ENCODE measurements around the gene CHST9.

Gene CHST9

GRCh38 chr18:27121108-27121507, 64.0 kb downstream of the CHST9 start:
- WGBS (ENCODE audit: insufficient coverage): no CpG with 5 or more reads among the region's 1 CpG
- POLR2A ChIA-PET: no interaction called here
- Histone ChIP-seq H3K36me3 (ENCODE audit: control insufficient read depth in 4 of 4, insufficient read depth in 4 of 4, low read length in 3 of 4) (no peaks in the 10 kb centered on the region), H3K4me3 (ENCODE audit: control insufficient read depth in 1 of 7, extremely low read depth in 1 of 7, insufficient read depth in 4 of 7, low read depth in 2 of 7, low read length in 6 of 7) (no peak overlapping the region), H3K4me1 (ENCODE audit: control extremely low read depth in 1 of 4, control insufficient read depth in 4 of 4, insufficient read depth in 4 of 4, low read length in 3 of 4) (no peaks in the 10 kb centered on the region), H3K27ac (ENCODE audit: insufficient read depth in 1 of 2, low read depth in 1 of 2, low read length in 2 of 2, poor library complexity in 1 of 2, severe bottlenecking in 2 of 2) (no peak overlapping the region), H3K27me3 (replicated peaks in 2 of 5; ENCODE audit: control insufficient read depth in 4 of 5, insufficient read depth in 5 of 5, low read length in 4 of 5) (no peaks in the 10 kb centered on the region), H3K9me3 (ENCODE audit: control extremely low read depth in 1 of 5, control insufficient read depth in 4 of 5, insufficient read depth in 2 of 5, low read depth in 1 of 5, low read length in 4 of 5) (no peaks in the 10 kb centered on the region)
- no peak for DNase-seq
- CTCF ChIA-PET: no interaction called here

GRCh38 chr18:27120246-27120645, 64.9 kb downstream of the CHST9 start:
- H3K9me3 ChIP-seq (ENCODE audit: control extremely low read depth in 1 of 5, control insufficient read depth in 4 of 5, insufficient read depth in 2 of 5, low read depth in 1 of 5, low read length in 4 of 5): no peaks in the 10 kb centered on the region
- ChIA-PET POLR2A (no interaction called here), CTCF (no interaction called here)
- H3K4me1 ChIP-seq (ENCODE audit: control extremely low read depth in 1 of 4, control insufficient read depth in 4 of 4, insufficient read depth in 4 of 4, low read length in 3 of 4): no peaks in the 10 kb centered on the region
- no peak overlapping the region for H3K27ac ChIP-seq (ENCODE audit: insufficient read depth in 1 of 2, low read depth in 1 of 2, low read length in 2 of 2, poor library complexity in 1 of 2, severe bottlenecking in 2 of 2)
- no peak for DNase-seq
- no peaks in the 10 kb centered on the region for H3K27me3 ChIP-seq (replicated peaks in 2 of 5; ENCODE audit: control insufficient read depth in 4 of 5, insufficient read depth in 5 of 5, low read length in 4 of 5)
- no peak overlapping the region for H3K4me3 ChIP-seq (ENCODE audit: control insufficient read depth in 1 of 7, extremely low read depth in 1 of 7, insufficient read depth in 4 of 7, low read depth in 2 of 7, low read length in 6 of 7)
- H3K36me3 ChIP-seq (ENCODE audit: control insufficient read depth in 4 of 4, insufficient read depth in 4 of 4, low read length in 3 of 4): no peaks in the 10 kb centered on the region
- 100% methylated on average over 2 of the region's 3 CpGs for WGBS (ENCODE audit: insufficient coverage)

- CTCF ChIA-PET: no interaction called here
- WGBS (ENCODE audit: insufficient coverage): 100% methylated on average over 1 of the region's 3 CpGs
- no peak overlapping the region for H3K27ac ChIP-seq (ENCODE audit: insufficient read depth in 1 of 2, low read depth in 1 of 2, low read length in 2 of 2, poor library complexity in 1 of 2, severe bottlenecking in 2 of 2)
- no peak for DNase-seq
- H3K27me3 ChIP-seq (replicated peaks in 2 of 5; ENCODE audit: control insufficient read depth in 4 of 5, insufficient read depth in 5 of 5, low read length in 4 of 5): no peaks in the 10 kb centered on the region
- H3K36me3 ChIP-seq (ENCODE audit: control insufficient read depth in 4 of 4, insufficient read depth in 4 of 4, low read length in 3 of 4): no peaks in the 10 kb centered on the region
- no peaks in the 10 kb centered on the region for H3K4me1 ChIP-seq (ENCODE audit: control extremely low read depth in 1 of 4, control insufficient read depth in 4 of 4, insufficient read depth in 4 of 4, low read length in 3 of 4)
- POLR2A ChIA-PET: no interaction called here
- no peaks in the 10 kb centered on the region for H3K9me3 ChIP-seq (ENCODE audit: control extremely low read depth in 1 of 5, control insufficient read depth in 4 of 5, insufficient read depth in 2 of 5, low read depth in 1 of 5, low read length in 4 of 5)
- H3K4me3 ChIP-seq (ENCODE audit: control insufficient read depth in 1 of 7, extremely low read depth in 1 of 7, insufficient read depth in 4 of 7, low read depth in 2 of 7, low read length in 6 of 7): no peak overlapping the region
These were observed 66.1 kb downstream of the CHST9 start for GRCh38 chr18:27118973-27119372.

- H3K27ac ChIP-seq (ENCODE audit: insufficient read depth in 1 of 2, low read depth in 1 of 2, low read length in 2 of 2, poor library complexity in 1 of 2, severe bottlenecking in 2 of 2): no peak overlapping the region
- no peak overlapping the region for H3K4me3 ChIP-seq (ENCODE audit: control insufficient read depth in 1 of 7, extremely low read depth in 1 of 7, insufficient read depth in 4 of 7, low read depth in 2 of 7, low read length in 6 of 7)
- ChIA-PET POLR2A (no interaction called here), CTCF (no interaction called here)
- no peaks in the 10 kb centered on the region for H3K4me1 ChIP-seq (ENCODE audit: control extremely low read depth in 1 of 4, control insufficient read depth in 4 of 4, insufficient read depth in 4 of 4, low read length in 3 of 4)
- no peaks in the 10 kb centered on the region for H3K27me3 ChIP-seq (replicated peaks in 2 of 5; ENCODE audit: control insufficient read depth in 4 of 5, insufficient read depth in 5 of 5, low read length in 4 of 5)
- H3K9me3 ChIP-seq (ENCODE audit: control extremely low read depth in 1 of 5, control insufficient read depth in 4 of 5, insufficient read depth in 2 of 5, low read depth in 1 of 5, low read length in 4 of 5): no peaks in the 10 kb centered on the region
- no peak for DNase-seq
- no peaks in the 10 kb centered on the region for H3K36me3 ChIP-seq (ENCODE audit: control insufficient read depth in 4 of 4, insufficient read depth in 4 of 4, low read length in 3 of 4)
- 63% methylated on average over 2 of the region's 3 CpGs for WGBS (ENCODE audit: insufficient coverage)
These were observed 70.3 kb downstream of the CHST9 start for GRCh38 chr18:27114842-27115241.

DNA sequence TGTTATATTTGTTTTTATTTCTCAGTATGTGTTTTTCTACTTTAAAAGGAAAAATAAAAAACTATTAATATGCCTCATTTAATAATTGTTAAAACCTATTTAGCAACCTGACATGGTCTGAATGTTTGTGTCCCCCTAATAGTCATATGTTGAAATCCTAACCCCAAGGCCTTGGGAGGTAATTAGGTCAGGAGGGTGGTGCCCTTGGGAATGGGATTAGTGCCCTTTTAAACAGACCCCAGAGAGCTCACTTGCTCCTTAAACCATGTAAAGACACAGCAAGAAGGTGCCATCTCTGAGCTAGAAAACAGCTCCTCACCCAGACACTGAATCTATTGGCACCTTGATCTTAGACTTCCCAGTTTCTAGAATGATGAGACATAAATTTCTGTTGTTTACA, 71.8 kb downstream of the CHST9 start:
- H3K27me3 ChIP-seq (replicated peaks in 2 of 5; ENCODE audit: control insufficient read depth in 4 of 5, insufficient read depth in 5 of 5, low read length in 4 of 5): no peaks in the 10 kb centered on the region
- no peak for DNase-seq
- POLR2A ChIA-PET: no interaction called here

GRCh38 chr18:27110319-27110718, 74.8 kb downstream of the CHST9 start:
- no peaks in the 10 kb centered on the region for H3K9me3 ChIP-seq (ENCODE audit: control extremely low read depth in 1 of 5, control insufficient read depth in 4 of 5, insufficient read depth in 2 of 5, low read depth in 1 of 5, low read length in 4 of 5)
- POLR2A ChIA-PET: no interaction called here
- H3K27me3 ChIP-seq (replicated peaks in 2 of 5; ENCODE audit: control insufficient read depth in 4 of 5, insufficient read depth in 5 of 5, low read length in 4 of 5): no peaks in the 10 kb centered on the region
- no peaks in the 10 kb centered on the region for H3K36me3 ChIP-seq (ENCODE audit: control insufficient read depth in 4 of 4, insufficient read depth in 4 of 4, low read length in 3 of 4)
- no CpG with 5 or more reads among the region's 1 CpG for WGBS (ENCODE audit: insufficient coverage)
- no peak overlapping the region for H3K4me3 ChIP-seq (ENCODE audit: control insufficient read depth in 1 of 7, extremely low read depth in 1 of 7, insufficient read depth in 4 of 7, low read depth in 2 of 7, low read length in 6 of 7)
- no peak for DNase-seq
- CTCF ChIA-PET: no interaction called here
- H3K4me1 ChIP-seq (ENCODE audit: control extremely low read depth in 1 of 4, control insufficient read depth in 4 of 4, insufficient read depth in 4 of 4, low read length in 3 of 4): no peaks in the 10 kb centered on the region
- H3K27ac ChIP-seq (ENCODE audit: insufficient read depth in 1 of 2, low read depth in 1 of 2, low read length in 2 of 2, poor library complexity in 1 of 2, severe bottlenecking in 2 of 2): no peak overlapping the region

More for the DNA sequence above, 71.8 kb downstream of the CHST9 start:
- no peak overlapping the region for H3K4me3 ChIP-seq (ENCODE audit: control insufficient read depth in 1 of 7, extremely low read depth in 1 of 7, insufficient read depth in 4 of 7, low read depth in 2 of 7, low read length in 6 of 7)
- H3K4me1 ChIP-seq (ENCODE audit: control extremely low read depth in 1 of 4, control insufficient read depth in 4 of 4, insufficient read depth in 4 of 4, low read length in 3 of 4): no peaks in the 10 kb centered on the region
- CTCF ChIA-PET: no interaction called here
- H3K36me3 ChIP-seq (ENCODE audit: control insufficient read depth in 4 of 4, insufficient read depth in 4 of 4, low read length in 3 of 4): no peaks in the 10 kb centered on the region
- H3K27ac ChIP-seq (ENCODE audit: insufficient read depth in 1 of 2, low read depth in 1 of 2, low read length in 2 of 2, poor library complexity in 1 of 2, severe bottlenecking in 2 of 2): no peak overlapping the region
- no peaks in the 10 kb centered on the region for H3K9me3 ChIP-seq (ENCODE audit: control extremely low read depth in 1 of 5, control insufficient read depth in 4 of 5, insufficient read depth in 2 of 5, low read depth in 1 of 5, low read length in 4 of 5)

GRCh38 chr18:27109451-27109850, 75.7 kb downstream of the CHST9 start:
- H3K27me3 ChIP-seq (replicated peaks in 2 of 5; ENCODE audit: control insufficient read depth in 4 of 5, insufficient read depth in 5 of 5, low read length in 4 of 5): no peaks in the 10 kb centered on the region
- 93% methylated on average over 10 of the region's 10 CpGs for WGBS (ENCODE audit: insufficient coverage)
- CTCF ChIA-PET: no interaction called here

GRCh38 chr18:27108842-27109241, 76.3 kb downstream of the CHST9 start:
- Histone ChIP-seq H3K27me3 (replicated peaks in 2 of 5; ENCODE audit: control insufficient read depth in 4 of 5, insufficient read depth in 5 of 5, low read length in 4 of 5) (no peaks in the 10 kb centered on the region), H3K4me3 (ENCODE audit: control insufficient read depth in 1 of 7, extremely low read depth in 1 of 7, insufficient read depth in 4 of 7, low read depth in 2 of 7, low read length in 6 of 7) (no peak overlapping the region), H3K9me3 (ENCODE audit: control extremely low read depth in 1 of 5, control insufficient read depth in 4 of 5, insufficient read depth in 2 of 5, low read depth in 1 of 5, low read length in 4 of 5) (no peaks in the 10 kb centered on the region), H3K36me3 (ENCODE audit: control insufficient read depth in 4 of 4, insufficient read depth in 4 of 4, low read length in 3 of 4) (no peaks in the 10 kb centered on the region), H3K4me1 (ENCODE audit: control extremely low read depth in 1 of 4, control insufficient read depth in 4 of 4, insufficient read depth in 4 of 4, low read length in 3 of 4) (no peaks in the 10 kb centered on the region), H3K27ac (ENCODE audit: insufficient read depth in 1 of 2, low read depth in 1 of 2, low read length in 2 of 2, poor library complexity in 1 of 2, severe bottlenecking in 2 of 2) (no peak overlapping the region)
- DNase-seq: no peak
- no CpG with 5 or more reads among the region's 2 CpGs for WGBS (ENCODE audit: insufficient coverage)
- POLR2A ChIA-PET: no interaction called here
- CTCF ChIA-PET: no interaction called here

More at GRCh38 chr18:27109451-27109850, 75.7 kb downstream of the CHST9 start:
- DNase-seq: no peak
- no peaks in the 10 kb centered on the region for H3K9me3 ChIP-seq (ENCODE audit: control extremely low read depth in 1 of 5, control insufficient read depth in 4 of 5, insufficient read depth in 2 of 5, low read depth in 1 of 5, low read length in 4 of 5)
- no peaks in the 10 kb centered on the region for H3K4me1 ChIP-seq (ENCODE audit: control extremely low read depth in 1 of 4, control insufficient read depth in 4 of 4, insufficient read depth in 4 of 4, low read length in 3 of 4)
- H3K36me3 ChIP-seq (ENCODE audit: control insufficient read depth in 4 of 4, insufficient read depth in 4 of 4, low read length in 3 of 4): no peaks in the 10 kb centered on the region
- no peak overlapping the region for H3K4me3 ChIP-seq (ENCODE audit: control insufficient read depth in 1 of 7, extremely low read depth in 1 of 7, insufficient read depth in 4 of 7, low read depth in 2 of 7, low read length in 6 of 7)
- POLR2A ChIA-PET: no interaction called here
- H3K27ac ChIP-seq (ENCODE audit: insufficient read depth in 1 of 2, low read depth in 1 of 2, low read length in 2 of 2, poor library complexity in 1 of 2, severe bottlenecking in 2 of 2): no peak overlapping the region

Data from common myeloid progenitor, CD34-positive (primary cell).